GM12873 (cell line): ENCODE data around the gene PRKCE.

Experiments
- CTCF ChIP-seq: IDR thresholded peaks from 2 replicates; pipeline ENCODE4 v1.5.1; 2012; ENCODE audit warnings: low read depth, mild to moderate bottlenecking, moderate library complexity, low read length, control low read depth; ENCODE audit not compliant: insufficient read depth; ENCODE audit errors: missing control alignments

The PRKCE gene

GRCh38 chr2:45809205-45809604, 157.7 kb downstream of the PRKCE start:
- no peak for TF ChIP-seq CTCF

- TF ChIP-seq CTCF, result no peak
These were observed 160.6 kb downstream of the PRKCE start for GRCh38 chr2:45812011-45812500.

- TF ChIP-seq CTCF, result no peak
These were observed 161.8 kb downstream of the PRKCE start for GRCh38 chr2:45813003-45813941.

DNA sequence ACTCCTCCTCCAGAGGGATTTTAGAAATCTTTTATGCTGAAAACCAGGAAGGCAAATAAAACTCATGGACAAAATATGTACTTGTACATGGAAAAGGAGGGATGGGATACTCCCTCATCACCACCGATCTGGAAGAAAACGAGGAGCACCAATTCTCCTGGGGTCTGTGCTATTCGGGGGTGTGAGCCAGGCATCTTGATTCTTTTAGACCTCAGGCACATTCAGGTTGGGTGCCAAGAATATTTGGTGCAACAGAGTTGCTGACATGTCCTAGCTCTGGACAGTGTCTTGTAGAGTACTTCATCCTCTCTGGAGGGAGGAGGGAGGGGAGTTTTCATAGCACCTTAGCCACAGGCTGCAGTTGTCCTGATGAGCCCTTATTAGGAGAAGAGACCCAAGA, 163.0 kb downstream of the PRKCE start:
- no peak for TF ChIP-seq CTCF

DNA sequence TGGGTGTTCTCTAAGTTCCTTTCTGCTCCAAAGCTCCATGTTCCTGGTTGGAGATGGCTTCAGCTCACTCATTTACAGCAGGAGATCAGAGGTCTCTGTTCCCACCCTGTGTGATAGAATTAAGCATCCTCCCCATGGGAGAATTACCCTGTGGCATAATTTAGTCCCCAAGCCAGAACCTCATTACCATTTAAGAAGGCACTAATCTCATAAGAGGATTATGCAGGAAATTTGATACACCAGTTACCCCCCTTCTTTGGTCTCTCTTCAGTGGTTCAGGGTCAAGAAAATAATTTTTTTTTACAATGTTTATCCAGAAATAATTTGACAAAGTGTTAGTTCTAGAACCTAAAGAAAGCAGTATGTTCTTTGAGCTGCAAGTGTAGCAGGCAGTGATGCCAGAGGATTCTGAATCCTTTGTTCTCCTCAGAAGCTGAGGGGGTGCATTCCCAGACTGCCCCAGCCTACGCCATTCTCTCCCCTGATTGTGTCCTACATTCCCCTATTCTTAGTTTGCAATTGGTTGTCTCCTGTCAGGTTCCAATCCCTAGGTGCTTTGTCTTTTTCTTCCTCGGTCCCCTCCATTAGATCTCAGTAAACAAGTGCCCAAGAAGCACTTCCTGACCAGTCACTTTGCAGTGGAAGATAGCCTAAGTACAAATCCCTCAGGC, 163.6 kb downstream of the PRKCE start:
- no peak for TF ChIP-seq CTCF

GRCh38 chr2:45816272-45816671, 164.8 kb downstream of the PRKCE start:
- no peak for TF ChIP-seq CTCF

- no peak for TF ChIP-seq CTCF
These were observed 167.1 kb downstream of the PRKCE start for GRCh38 chr2:45818591-45818990.
